Fibroblast of lung (primary cell): Measurements from ENCODE around the gene NXN.

Source experiments
- EZH2 ChIP-seq: IDR thresholded peaks from 2 replicates; pipeline ENCODE4 v1.5.1; 2012; ENCODE audit warnings: low read length, control low read depth, mild to moderate bottlenecking; ENCODE audit errors: missing control alignments
- TF ChIP-seq, protein P1 (sequence below), 2 donors: IDR thresholded peaks in 1 of 2; conservative IDR thresholded peaks in 1 of 2; 1 replicate in 1 of 2; 2 replicates in 1 of 2; pipeline ENCODE4 v1.5.1; 2011 to 2012; ENCODE audit warnings: low read length in 2 of 2, control low read depth in 1 of 2, inconsistent platforms in 1 of 2, low read depth in 1 of 2, mild to moderate bottlenecking in 1 of 2

DNA sequence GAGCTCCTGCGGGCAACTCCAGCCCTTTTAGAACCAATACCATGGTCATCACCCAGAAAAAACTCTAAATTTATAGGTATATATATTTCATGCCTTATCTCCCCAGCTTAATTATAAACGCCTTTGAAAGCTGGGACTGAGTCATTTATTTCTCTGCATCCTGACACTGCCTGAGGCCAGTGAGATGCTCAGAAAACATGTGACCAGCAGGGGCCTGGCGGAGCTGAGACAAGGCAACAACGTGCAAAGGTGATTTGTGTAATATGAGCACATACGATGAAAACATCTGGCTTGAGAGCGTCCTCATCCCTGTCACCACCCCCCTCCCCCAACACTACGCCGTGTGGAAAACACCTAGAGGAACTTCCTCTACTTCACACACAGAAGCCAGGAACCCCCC is 22.7 kb downstream of the NXN start:
- TF ChIP-seq, protein P1, sequence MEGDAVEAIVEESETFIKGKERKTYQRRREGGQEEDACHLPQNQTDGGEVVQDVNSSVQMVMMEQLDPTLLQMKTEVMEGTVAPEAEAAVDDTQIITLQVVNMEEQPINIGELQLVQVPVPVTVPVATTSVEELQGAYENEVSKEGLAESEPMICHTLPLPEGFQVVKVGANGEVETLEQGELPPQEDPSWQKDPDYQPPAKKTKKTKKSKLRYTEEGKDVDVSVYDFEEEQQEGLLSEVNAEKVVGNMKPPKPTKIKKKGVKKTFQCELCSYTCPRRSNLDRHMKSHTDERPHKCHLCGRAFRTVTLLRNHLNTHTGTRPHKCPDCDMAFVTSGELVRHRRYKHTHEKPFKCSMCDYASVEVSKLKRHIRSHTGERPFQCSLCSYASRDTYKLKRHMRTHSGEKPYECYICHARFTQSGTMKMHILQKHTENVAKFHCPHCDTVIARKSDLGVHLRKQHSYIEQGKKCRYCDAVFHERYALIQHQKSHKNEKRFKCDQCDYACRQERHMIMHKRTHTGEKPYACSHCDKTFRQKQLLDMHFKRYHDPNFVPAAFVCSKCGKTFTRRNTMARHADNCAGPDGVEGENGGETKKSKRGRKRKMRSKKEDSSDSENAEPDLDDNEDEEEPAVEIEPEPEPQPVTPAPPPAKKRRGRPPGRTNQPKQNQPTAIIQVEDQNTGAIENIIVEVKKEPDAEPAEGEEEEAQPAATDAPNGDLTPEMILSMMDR (conservative IDR thresholded peaks at IDR 0.05 in 1 of 2, IDR thresholded peaks at IDR 0.05 in 1 of 2; ENCODE audit: low read depth in 1 of 2, low read length in 2 of 2) = no peak
- TF ChIP-seq EZH2 = no peak
